Mammary epithelial cell (primary cell): Measurements from ENCODE around the gene PTPRM.

Experiments used
- EZH2 ChIP-seq: IDR thresholded peaks from 2 replicates; pipeline ENCODE4 v1.6.1; 2012; ENCODE audit warnings: low read length, inconsistent platforms, borderline replicate concordance
- TF ChIP-seq, protein P1 (sequence below), 2 donors: IDR thresholded peaks in 1 of 2; conservative IDR thresholded peaks in 1 of 2; 2 replicates each; pipeline ENCODE4 v1.5.1; 2011 to 2012; ENCODE audit warnings: inconsistent platforms in 2 of 2, low read length in 2 of 2, mild to moderate bottlenecking in 2 of 2, control low read depth in 1 of 2, low read depth in 1 of 2; ENCODE audit not compliant: insufficient read depth in 1 of 2; ENCODE audit errors: extremely low read depth in 1 of 2

DNA sequence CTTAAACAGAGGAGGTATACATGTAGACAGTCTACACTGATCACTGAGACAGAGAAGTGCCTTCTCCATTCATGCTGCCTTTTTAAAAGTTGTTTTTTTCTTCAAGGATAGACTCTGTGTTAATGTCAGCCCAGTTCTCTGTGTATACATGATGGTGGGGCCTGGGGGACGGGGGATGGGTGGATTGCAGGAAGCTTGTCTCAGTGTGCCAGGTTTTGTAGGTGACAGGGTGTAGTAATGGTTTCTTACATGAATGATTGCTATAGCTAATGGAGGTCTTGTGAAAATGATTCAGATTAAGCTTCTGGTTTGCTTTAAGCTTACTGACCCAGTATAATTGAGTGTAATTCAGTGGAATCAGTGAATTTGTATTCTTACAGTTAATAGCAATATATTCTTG, 423.6 kb downstream of the PTPRM start:
- TF ChIP-seq, protein P1, sequence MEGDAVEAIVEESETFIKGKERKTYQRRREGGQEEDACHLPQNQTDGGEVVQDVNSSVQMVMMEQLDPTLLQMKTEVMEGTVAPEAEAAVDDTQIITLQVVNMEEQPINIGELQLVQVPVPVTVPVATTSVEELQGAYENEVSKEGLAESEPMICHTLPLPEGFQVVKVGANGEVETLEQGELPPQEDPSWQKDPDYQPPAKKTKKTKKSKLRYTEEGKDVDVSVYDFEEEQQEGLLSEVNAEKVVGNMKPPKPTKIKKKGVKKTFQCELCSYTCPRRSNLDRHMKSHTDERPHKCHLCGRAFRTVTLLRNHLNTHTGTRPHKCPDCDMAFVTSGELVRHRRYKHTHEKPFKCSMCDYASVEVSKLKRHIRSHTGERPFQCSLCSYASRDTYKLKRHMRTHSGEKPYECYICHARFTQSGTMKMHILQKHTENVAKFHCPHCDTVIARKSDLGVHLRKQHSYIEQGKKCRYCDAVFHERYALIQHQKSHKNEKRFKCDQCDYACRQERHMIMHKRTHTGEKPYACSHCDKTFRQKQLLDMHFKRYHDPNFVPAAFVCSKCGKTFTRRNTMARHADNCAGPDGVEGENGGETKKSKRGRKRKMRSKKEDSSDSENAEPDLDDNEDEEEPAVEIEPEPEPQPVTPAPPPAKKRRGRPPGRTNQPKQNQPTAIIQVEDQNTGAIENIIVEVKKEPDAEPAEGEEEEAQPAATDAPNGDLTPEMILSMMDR (conservative IDR thresholded peaks at IDR 0.05 in 1 of 2, IDR thresholded peaks at IDR 0.05 in 1 of 2; ENCODE audit: extremely low read depth in 1 of 2, insufficient read depth in 1 of 2, low read depth in 1 of 2, low read length in 2 of 2) = no peak
- TF ChIP-seq EZH2 = no peak
